ELR (cell line): ENCODE data around the gene USP14.
A peak's percentile ranks its signal among the peaks of the same experiment; 100 is the strongest.

Source experiments
- DNase-seq: peaks from one replicate; pipeline ENCODE4 v3.0.0-alpha.2; 2015; ENCODE audit warnings: low read depth

USP14 gene

GRCh38 chr18:159933-160332 lies 1.6 kb downstream of the USP14 start:
- DNase-seq, result no peak

GRCh38 chr18:160831-161570 lies 2.6 kb downstream of the USP14 start:
- no peak for DNase-seq

GRCh38 chr18:172361-172760 lies 14.0 kb downstream of the USP14 start:
- DNase-seq, result no peak

DNA sequence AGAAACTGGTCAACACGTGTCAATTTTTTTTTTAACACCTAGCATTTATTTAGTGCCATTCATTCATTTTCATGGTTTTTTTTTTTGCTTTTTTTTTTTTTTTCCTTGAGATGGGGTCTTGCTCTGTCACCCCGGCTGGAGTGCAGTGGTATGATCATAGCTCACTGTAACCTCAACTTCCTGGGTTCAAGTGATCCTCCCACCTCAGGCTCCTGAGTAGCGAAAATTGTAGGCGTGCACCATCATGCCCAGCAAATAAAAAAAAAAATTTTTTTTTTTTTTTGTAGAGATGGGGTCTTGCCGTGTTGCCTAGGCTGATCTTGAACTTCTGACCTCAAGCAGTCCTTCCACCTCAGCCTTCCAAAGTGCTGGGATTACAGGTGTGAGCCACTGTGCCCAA lies 21.1 kb downstream of the USP14 start:
- no peak for DNase-seq

GRCh38 chr18:181711-182110 lies 23.4 kb downstream of the USP14 start:
- DNase-seq, result no peak

DNA sequence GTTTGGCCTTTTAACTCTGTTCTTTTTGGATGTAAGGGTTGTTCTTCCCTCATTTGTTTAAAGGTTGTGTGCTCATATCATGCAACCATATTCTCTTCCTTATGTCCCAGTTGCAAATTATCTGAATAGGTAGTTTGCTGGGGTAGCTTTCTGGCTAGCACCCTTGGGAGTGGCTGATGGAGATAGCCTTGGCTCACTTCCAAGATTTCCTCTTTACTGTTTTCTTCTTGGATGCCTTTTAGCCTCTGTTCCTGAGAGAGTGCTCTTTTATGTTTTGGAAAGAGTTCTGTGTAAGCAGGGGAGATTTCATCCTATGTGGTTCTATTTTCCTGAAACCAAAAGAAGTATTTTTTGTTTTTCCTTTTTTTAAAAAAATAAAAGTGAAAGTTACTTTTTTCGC lies 25.4 kb downstream of the USP14 start:
- no peak for DNase-seq

GRCh38 chr18:189254-189653 lies 30.9 kb downstream of the USP14 start:
- no peak for DNase-seq

DNA sequence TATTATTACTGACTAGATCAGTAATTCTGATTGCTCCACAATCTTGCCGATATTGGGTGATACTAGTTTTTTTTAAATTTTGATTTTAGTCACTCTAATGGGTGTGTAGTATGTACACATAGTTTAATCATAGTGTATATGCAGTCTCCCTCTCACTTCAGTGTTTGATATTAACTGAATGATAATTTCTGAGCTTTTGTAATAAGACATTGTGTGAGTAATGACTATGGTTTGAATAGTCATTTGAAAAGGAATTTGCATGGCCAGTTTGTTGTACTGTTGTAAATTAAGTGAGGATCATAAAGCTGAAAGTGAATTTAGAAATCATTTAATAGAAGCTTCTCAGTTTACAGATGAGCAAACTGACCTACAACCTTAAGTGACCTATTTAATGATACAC lies 33.4 kb downstream of the USP14 start:
- no peak for DNase-seq

DNA sequence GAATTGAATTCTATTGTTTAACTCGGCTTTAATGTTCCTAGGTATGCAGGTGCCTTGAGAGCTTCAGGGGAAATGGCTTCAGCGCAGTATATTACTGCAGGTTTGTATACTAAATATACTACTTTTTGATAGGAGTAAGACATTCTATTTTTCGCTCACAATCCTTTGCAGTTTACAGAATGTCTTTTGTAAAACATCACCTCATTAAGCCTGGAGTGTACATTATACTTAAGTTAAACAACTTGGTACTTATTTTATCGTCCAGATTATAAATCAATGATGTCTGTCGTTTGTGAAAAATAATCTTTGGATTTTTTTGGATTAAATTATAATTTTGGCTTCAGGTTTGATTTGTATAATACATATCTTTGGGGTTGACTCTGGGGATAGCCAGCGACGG lies 34.4 kb downstream of the USP14 start:
- DNase-seq, result no peak

GRCh38 chr18:195651-196050 lies 37.3 kb downstream of the USP14 start:
- no peak for DNase-seq

DNA sequence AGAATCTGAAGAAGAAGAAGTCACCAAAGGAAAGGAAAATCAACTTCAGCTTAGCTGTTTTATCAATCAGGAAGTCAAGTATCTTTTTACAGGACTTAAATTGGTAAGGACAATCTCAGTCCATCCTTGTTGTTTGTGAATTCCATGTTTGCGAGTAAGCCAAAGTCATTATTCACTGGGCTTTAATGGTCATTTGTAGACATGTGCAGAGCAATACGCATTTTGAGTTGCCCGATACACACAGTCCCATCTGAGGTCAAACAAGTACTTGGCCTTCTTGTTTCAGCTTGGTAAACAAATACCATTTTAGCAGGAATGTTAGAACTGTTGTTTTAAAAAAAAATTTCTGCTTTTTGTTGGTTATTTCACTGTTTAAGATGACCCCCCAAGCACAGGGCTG lies 40.9 kb downstream of the USP14 start:
- no peak for DNase-seq

DNA sequence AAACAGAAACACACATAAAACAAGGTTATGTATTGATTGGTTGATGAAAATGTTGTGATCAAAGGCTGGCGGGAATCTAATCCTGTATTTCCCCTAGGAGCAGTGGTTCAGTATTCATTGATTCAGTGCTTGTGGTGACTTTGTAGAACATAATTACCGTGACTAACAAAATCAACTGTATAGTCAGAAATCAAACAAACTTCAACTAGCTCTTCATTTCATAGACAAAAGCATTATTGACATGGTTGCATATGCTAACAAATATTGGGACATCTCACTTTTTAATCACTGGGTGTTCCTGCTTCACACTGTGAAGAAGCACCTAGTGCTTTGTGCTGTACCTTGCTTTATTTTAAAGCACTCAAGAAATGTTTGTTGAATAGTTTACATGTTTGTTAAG lies 41.4 kb downstream of the USP14 start:
- no peak for DNase-seq

GRCh38 chr18:210075-210474 lies 51.7 kb downstream of the USP14 start:
- no peak for DNase-seq

- no peak for DNase-seq
Observed at GRCh38 chr18:210733-211132, 52.4 kb downstream of the USP14 start.

GRCh38 chr18:211582-211981 lies 53.2 kb downstream of the USP14 start:
- no peak for DNase-seq

DNA sequence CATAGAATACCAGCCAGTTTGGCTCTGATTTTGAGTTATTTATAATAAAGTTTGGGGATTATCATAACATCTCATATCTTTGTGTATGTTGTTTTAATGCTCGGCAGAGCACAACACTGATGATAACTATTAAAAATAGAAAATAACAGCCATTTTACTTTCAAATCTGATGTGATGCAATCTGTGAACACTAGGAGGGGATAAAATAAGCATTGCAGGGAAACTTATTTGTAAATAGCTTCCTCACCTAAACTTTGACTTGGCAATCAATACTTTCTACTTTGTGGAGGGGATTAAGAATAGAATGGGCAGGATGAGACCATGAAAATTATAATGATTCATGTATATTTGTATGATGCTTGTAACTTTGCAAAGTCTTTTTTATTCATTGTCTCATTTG lies 54.4 kb downstream of the USP14 start:
- peak; percentile 34 for DNase-seq

DNA sequence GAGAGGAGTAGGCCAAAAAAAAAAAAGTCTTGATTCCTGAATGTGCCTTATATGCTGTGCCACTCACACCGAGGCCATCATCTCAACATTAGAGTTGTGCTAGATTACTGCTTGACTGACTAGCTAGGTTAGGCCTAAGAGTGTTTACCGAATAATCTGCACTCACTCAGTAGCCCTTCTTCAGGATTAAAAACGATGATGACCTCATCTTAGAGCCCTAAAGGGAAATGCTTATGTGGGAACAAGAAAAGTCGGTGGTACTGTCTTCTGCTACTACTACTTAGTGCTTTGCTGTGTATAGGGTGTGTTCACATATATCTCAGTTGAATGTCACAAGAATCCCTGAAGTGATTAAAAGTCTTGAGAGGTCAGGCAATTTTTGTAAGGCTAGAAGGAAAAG lies 55.1 kb downstream of the USP14 start:
- DNase-seq, result no peak

- DNase-seq, result no peak
Observed at GRCh38 chr18:213966-214365, 55.6 kb downstream of the USP14 start.

DNA sequence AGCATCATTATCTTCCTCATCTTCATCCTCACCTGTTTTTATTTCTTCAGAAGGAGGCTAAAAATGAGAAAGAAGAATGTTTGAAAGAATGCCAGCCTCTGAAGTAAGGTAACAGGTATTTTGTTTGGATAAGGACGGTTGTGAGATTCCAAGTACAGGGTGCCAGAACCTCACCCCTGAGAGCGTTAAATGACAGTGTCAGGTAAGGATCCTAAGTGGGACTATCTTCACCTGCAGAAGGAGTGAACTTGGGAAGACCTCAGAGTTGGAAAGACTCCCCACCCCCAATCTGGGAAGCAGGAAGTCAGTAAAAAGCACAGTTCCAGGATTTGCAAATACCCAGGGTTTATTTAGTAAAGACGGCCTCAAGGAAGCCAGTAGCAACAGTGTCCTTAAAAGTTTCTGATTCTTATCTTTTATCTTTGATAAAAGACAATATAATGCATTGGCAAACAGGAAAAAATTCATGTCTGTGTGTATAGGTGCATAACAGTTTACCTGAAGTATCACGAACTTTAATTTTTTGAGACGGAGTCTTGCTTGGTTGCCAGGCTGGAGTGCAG lies 57.2 kb downstream of the USP14 start:
- no peak for DNase-seq

- no peak for DNase-seq
Observed at GRCh38 chr18:217532-218336, 59.4 kb downstream of the USP14 start.

DNA sequence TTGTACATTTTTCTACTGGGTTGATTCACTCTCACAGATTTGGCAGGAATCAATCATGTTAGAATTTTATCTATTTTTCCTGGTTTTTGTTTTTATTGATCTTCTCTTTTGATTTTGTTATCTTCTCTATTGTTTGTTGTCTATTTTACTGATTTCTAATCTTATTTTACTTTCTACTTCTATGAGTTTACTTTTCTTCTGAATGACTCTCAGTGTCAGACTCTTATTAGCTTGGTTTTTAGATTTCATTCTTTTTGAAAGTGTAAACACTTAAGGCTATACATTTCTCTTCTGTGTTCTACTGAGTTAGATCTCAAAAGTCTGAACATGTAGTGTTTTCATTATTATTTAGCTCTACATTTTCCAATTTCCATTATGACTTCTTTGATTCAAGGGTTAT lies 62.4 kb downstream of the USP14 start:
- no peak for DNase-seq

DNA sequence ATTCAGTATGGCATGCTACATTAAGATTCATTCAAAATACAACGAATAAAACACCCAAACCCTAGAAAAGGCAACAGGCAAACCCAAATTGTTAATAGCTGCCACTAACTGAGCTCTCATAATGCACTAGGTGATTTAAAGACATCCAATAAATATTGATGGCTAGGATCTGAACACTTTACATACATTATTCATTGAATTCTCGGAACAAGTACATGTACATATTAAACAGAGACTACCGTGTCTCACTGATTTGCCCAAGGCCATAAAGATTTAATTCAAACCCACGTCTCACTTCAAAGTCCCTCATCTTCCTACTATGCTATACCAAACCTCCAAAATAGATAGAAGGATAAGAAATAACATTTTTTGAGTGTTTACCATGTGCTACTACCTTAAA lies 67.4 kb downstream of the USP14 start:
- no peak for DNase-seq

DNA sequence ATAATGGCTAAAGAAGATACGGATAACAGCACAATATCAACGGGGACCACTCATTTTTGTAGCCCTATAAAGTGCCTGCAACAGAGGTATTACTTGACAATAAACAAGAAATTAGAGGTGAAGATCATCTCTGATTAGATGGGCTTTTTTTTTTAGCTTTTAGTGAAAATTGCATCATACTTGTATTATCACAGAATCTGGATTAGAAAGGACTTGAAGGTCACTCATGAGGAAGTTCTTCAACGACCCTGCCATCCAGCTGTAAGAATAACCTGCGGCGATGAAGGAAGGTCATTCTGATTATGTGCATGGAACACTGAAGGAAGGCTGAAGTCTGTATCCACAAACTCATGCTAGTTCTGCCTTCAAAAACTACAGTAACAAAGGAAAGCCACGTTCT lies 69.0 kb downstream of the USP14 start:
- DNase-seq, result no peak
